ENCODE results near the gene SIT1. TPM values are rescaled to one million over a fixed set of nuclear protein-coding genes. Genes with fewer than 3 reads are reported as not detected.
"Not testable (repeated sequence)": the region's sequence is repeated elsewhere in the genome, so short reads cannot be mapped to it uniquely, and the experiment has no call there.

Gene SIT1
- total RNA-seq, 6 experiments from 2014 or later, result 0.18 to 0.58 (median 0.37) TPM; not detected in 1

DNA sequence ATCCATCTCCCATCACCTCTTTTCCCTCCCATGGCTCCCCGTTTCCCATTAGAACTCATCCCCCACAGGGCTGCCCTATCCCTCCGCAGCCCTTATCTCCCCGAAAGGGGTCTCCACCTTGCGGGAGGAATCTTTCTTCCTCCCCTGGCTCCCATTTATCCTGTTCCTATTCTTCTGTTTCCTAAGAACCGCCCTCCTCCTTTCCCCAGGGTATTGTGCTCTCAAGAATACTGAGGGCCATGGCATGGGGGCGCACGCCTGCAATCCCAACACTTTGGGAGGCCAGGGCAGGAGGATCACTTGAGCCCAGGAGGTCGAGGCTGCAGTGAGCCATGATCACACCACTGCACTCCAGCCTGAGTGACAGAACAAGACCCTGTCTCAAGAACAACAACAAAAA, 33.2 kb downstream of the SIT1 start:
- H3K27ac ChIP-seq, result peak overlapping the region in 1 of 3 donors; percentile 28
- peak overlapping the region in 1 of 3 donors; percentile 30 for H3K4me3 ChIP-seq
- intact Hi-C loops (cut with DNase I), result no loop called here
- ATAC-seq, result no peak
- peak in 1 of 3 donors; percentile 25 for DNase-seq
- TF ChIP-seq, protein P1, sequence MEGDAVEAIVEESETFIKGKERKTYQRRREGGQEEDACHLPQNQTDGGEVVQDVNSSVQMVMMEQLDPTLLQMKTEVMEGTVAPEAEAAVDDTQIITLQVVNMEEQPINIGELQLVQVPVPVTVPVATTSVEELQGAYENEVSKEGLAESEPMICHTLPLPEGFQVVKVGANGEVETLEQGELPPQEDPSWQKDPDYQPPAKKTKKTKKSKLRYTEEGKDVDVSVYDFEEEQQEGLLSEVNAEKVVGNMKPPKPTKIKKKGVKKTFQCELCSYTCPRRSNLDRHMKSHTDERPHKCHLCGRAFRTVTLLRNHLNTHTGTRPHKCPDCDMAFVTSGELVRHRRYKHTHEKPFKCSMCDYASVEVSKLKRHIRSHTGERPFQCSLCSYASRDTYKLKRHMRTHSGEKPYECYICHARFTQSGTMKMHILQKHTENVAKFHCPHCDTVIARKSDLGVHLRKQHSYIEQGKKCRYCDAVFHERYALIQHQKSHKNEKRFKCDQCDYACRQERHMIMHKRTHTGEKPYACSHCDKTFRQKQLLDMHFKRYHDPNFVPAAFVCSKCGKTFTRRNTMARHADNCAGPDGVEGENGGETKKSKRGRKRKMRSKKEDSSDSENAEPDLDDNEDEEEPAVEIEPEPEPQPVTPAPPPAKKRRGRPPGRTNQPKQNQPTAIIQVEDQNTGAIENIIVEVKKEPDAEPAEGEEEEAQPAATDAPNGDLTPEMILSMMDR (IDR thresholded peaks at IDR 0.05), result no peak
- no peak for TF ChIP-seq POLR2A (IDR thresholded peaks at IDR 0.05)
- H3K27me3 ChIP-seq, result no peaks in the 10 kb centered on the region
- H3K36me3 ChIP-seq, result no peaks in the 10 kb centered on the region
- no peaks in the 10 kb centered on the region for H3K9me3 ChIP-seq
- no peaks in the 10 kb centered on the region for H3K4me1 ChIP-seq
- 50% methylated on average over 7 of the region's 8 CpGs for WGBS (ENCODE audit: insufficient coverage, low coverage, low lambda C conversion rate, missing lambda C conversion rate)

DNA sequence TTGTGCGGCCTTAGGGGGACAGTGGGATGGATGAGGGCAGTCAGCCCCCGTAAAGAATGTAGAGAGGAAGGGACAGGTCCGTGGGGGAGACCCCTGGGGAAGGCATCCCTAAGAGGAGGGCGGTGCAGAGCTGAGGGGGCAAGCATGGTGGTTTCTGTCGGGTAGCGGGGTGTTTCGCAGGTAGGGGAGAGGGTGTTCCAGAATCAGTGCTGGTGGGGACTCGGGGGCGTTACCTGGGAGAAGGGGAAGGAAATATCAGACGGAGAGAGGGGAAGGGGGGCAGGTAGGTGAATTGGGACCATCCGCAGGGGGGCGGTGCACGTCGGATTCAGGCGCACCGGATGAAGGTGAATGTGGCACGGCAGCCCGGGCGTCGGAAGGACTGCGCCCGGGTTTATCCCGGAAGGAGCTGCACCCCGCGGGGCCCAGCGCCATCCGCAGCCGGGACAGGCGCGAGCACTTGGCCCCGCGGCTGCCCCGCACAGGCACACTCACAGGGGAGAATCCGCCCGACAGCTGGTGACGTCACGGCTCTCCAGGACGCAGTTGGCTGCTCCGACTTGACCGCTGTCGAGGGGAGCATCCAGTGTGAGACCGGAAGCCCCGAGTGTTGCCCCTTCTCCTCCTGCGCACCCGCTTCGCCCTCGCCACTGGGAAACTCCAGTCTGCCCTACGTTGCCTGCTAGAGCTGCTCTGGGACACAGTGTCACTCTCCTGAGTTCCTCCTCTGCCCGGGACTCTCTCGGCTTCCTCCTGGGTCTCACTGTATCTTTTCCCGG, 33.9 kb downstream of the SIT1 start:
- DNase-seq (peak; percentile 61 to 78 (median 73)), ATAC-seq (peak; percentile 57 to 68 (median 66))
- peak; percentile 21 for TF ChIP-seq POLR2A (IDR thresholded peaks at IDR 0.05)
- TF ChIP-seq, protein P1 (IDR thresholded peaks at IDR 0.05), result no peak
- Histone ChIP-seq H3K27ac (no peak overlapping the region), H3K36me3 (no peaks in the 10 kb centered on the region), H3K27me3 (no peaks in the 10 kb centered on the region), H3K9me3 (no peaks in the 10 kb centered on the region), H3K4me3 (peak overlapping the region in 2 of 3 donors; percentile 20 to 30), H3K4me1 (no peaks in the 10 kb centered on the region)
- intact Hi-C loops (cut with DNase I), result no loop called here
- 21% methylated on average over 25 of the region's 51 CpGs for WGBS (ENCODE audit: insufficient coverage, low coverage, low lambda C conversion rate, missing lambda C conversion rate)

DNA sequence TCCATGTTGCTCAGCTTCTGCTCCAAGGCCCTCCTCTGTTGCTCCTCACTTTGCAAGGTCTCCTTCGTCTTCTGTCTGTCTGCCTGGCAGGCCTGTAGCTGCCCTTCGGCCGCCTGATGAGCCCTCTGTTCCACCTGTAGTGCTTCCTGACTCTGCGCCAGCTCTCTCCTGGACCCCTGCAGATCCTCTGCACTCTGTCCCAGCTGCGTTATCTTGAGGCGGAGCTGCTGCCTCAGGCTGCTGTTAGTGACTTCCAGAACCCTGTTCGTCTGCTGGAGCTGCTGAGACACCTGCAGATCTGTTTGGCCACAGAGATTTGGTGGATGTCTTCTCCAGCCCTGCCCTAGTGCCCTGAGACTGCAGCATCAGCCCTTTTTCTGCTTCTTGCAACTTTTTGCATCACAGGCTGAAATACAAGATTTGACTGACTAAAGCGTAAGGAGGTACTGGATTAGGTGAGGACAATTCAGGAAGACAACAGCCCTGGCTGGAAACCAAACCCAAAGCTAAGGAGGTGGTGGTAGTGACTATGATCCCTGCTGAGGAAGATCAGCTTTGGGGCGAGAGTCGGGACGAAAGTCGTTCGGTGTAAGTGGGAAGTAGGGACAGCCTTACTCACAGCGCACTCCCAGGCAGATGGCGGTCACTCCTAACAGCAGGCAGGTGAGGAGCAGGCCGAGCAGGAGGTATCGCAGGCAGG, 34.6 kb downstream of the SIT1 start:
- Histone ChIP-seq H3K4me1 (no peaks in the 10 kb centered on the region), H3K36me3 (no peaks in the 10 kb centered on the region), H3K27ac (no peak overlapping the region), H3K4me3 (no peak overlapping the region), H3K27me3 (no peaks in the 10 kb centered on the region), H3K9me3 (no peaks in the 10 kb centered on the region)
- intact Hi-C loops (cut with DNase I), result no loop called here
- DNase-seq (no peak), ATAC-seq (no peak)
- TF ChIP-seq, protein P1 (IDR thresholded peaks at IDR 0.05), result no peak
- TF ChIP-seq POLR2A (IDR thresholded peaks at IDR 0.05), result no peak
- 67% methylated on average over 13 of the region's 17 CpGs for WGBS (ENCODE audit: insufficient coverage, low coverage, low lambda C conversion rate, missing lambda C conversion rate)

DNA sequence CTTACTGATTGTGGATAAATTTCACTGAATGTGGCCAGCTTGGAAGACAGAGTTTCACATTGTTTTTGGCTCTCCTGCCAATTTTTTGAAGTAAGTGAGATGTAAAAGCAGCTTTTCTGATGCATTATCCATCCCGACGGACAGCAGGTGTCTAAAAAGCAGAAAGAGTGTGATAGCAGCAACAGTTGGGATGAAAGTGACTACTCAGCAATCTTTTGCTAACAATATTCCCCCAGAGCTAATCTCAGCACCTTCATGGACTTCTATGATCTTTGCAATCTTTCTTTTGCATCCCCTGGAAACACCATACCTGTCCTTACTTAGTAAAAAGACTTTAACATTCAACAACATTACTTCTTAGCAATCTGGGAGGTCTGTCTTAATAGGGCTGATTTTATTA, 37.9 kb downstream of the SIT1 start:
- Histone ChIP-seq H3K36me3 (peaks cover 0 to 15% (median 6%) of the 10 kb centered on the region in 4 donors), H3K27me3 (no peaks in the 10 kb centered on the region), H3K9me3 (no peaks in the 10 kb centered on the region), H3K27ac (no peak overlapping the region), H3K4me3 (no peak overlapping the region), H3K4me1 (no peaks in the 10 kb centered on the region)
- TF ChIP-seq, protein P1 (IDR thresholded peaks at IDR 0.05), result no peak
- no peak for TF ChIP-seq POLR2A (IDR thresholded peaks at IDR 0.05)
- 60% methylated on average over 1 of the region's 2 CpGs for WGBS (ENCODE audit: insufficient coverage, low coverage, low lambda C conversion rate, missing lambda C conversion rate)
- ATAC-seq (no peak), DNase-seq (no peak)
- intact Hi-C loops (cut with DNase I), result no loop called here

DNA sequence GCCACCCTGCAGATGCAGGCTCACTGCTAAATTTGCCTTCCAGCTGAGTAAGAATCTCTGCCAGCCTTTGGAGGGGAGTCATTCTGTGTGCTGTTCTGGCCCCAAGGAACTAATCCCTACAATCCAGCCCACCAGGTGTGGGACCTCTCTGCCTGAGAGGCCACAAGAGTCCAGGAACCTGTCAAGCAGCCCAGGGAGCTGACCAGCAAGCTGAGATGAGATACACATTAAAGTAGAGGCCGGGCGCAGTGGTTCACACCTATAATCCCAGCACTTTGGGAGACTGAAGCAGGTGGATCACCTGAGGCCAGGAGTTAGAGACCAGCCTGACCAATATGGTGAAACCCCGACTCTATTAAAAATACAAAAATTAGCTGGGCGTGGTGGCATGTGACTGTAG, 38.7 kb downstream of the SIT1 start:
- H3K27me3 ChIP-seq; H3K27ac ChIP-seq; H3K9me3 ChIP-seq; H3K4me1 ChIP-seq; DNase-seq; H3K4me3 ChIP-seq; ATAC-seq; intact Hi-C loops (cut with DNase I): not testable (repeated sequence)
- peaks cover 0 to 17% (median 6%) of the 10 kb centered on the region in 4 donors for H3K36me3 ChIP-seq
- WGBS (ENCODE audit: insufficient coverage, low coverage, low lambda C conversion rate, missing lambda C conversion rate), result 80% methylated on average over 2 of the region's 4 CpGs

Measured in right lobe of liver (tissue), 6 donors.